Mesothelial cell of epicardium (in vitro differentiated cells): ENCODE results near the gene OPALIN. TPM values are rescaled to one million over a fixed set of nuclear protein-coding genes. Genes with fewer than 3 reads are reported as not detected.

Source experiments
- DNase-seq, 2 experiments: peaks; one replicate each; pipeline ENCODE4 v3.0.0; 2021; ENCODE audit warnings: low spot score in 2 of 2; ENCODE audit not compliant: unreplicated experiment in 2 of 2
- H3K27ac Mint-ChIP-seq: 2 replicates; pipeline ENCODE4 v1.8.0; 2021; ENCODE audit warnings: mixed read lengths
- H3K27me3 Mint-ChIP-seq: 2 replicates; pipeline ENCODE4 v1.8.0; 2021; ENCODE audit warnings: low read depth, mixed read lengths
- H3K36me3 Mint-ChIP-seq: 2 replicates; pipeline ENCODE4 v1.8.0; 2021; ENCODE audit warnings: mixed read lengths
- H3K4me1 Mint-ChIP-seq: 2 replicates; pipeline ENCODE4 v1.8.0; 2021; ENCODE audit warnings: mixed read lengths
- H3K4me3 Mint-ChIP-seq: 2 replicates; pipeline ENCODE4 v1.8.0; 2021; ENCODE audit warnings: mild to moderate bottlenecking, moderate library complexity, mixed read lengths
- H3K9me3 Mint-ChIP-seq: 2 replicates; pipeline ENCODE4 v1.8.0; 2021; ENCODE audit warnings: mixed read lengths
- CTCF ChIP-seq: fragments of 200-600 bp; sonication (generic); IDR thresholded peaks from one replicate; pipeline ENCODE4 v1.5.0; 2021; ENCODE audit warnings: antibody characterized with exemption; ENCODE audit not compliant: unreplicated experiment
- total RNA-seq: library from RNA; stranded (reverse); gene quantifications from 3 replicates; pipeline ENCODE4 v1.2.1, GENCODE V29; 2021

Gene OPALIN
- total RNA-seq, 1 donor from 2014 or later = not detected

- Mint-ChIP-seq H3K27me3 (peaks cover 50% of the 10 kb centered on the region), H3K27ac (no peak overlapping the region), H3K4me3 (no peak overlapping the region), H3K4me1 (no peaks in the 10 kb centered on the region), H3K9me3 (no peaks in the 10 kb centered on the region), H3K36me3 (no peaks in the 10 kb centered on the region)
- DNase-seq = no peak
- TF ChIP-seq CTCF = no peak
Measured at GRCh38 chr10:96357038-96357620, 1.7 kb downstream of the OPALIN start.

- Mint-ChIP-seq H3K36me3 (no peaks in the 10 kb centered on the region), H3K9me3 (no peaks in the 10 kb centered on the region), H3K4me1 (no peaks in the 10 kb centered on the region), H3K27me3 (peaks cover 42% of the 10 kb centered on the region), H3K27ac (no peak overlapping the region), H3K4me3 (no peak overlapping the region)
- no peak for DNase-seq
- no peak for TF ChIP-seq CTCF
Measured at GRCh38 chr10:96352582-96352981, 6.2 kb downstream of the OPALIN start.

- no peaks in the 10 kb centered on the region for H3K36me3 Mint-ChIP-seq
- DNase-seq = no peak
- TF ChIP-seq CTCF = no peak
- peaks cover 38% of the 10 kb centered on the region for H3K27me3 Mint-ChIP-seq
- no peaks in the 10 kb centered on the region for H3K9me3 Mint-ChIP-seq
- no peak overlapping the region for H3K27ac Mint-ChIP-seq
- no peak overlapping the region for H3K4me3 Mint-ChIP-seq
- H3K4me1 Mint-ChIP-seq = no peaks in the 10 kb centered on the region
Measured at GRCh38 chr10:96352027-96352426, 6.8 kb downstream of the OPALIN start.

GRCh38 chr10:96346295-96346694 lies 12.5 kb downstream of the OPALIN start:
- no peak overlapping the region for H3K27ac Mint-ChIP-seq
- DNase-seq = no peak
- H3K36me3 Mint-ChIP-seq = no peaks in the 10 kb centered on the region
- peaks cover 12% of the 10 kb centered on the region for H3K9me3 Mint-ChIP-seq
- H3K27me3 Mint-ChIP-seq = peaks cover 11% of the 10 kb centered on the region
- no peaks in the 10 kb centered on the region for H3K4me1 Mint-ChIP-seq
- H3K4me3 Mint-ChIP-seq = no peak overlapping the region
- no peak for TF ChIP-seq CTCF

GRCh38 chr10:96345222-96345621 lies 13.6 kb downstream of the OPALIN start:
- H3K27me3 Mint-ChIP-seq = peaks cover 6% of the 10 kb centered on the region
- no peak overlapping the region for H3K27ac Mint-ChIP-seq
- no peaks in the 10 kb centered on the region for H3K36me3 Mint-ChIP-seq
- peaks cover 12% of the 10 kb centered on the region for H3K9me3 Mint-ChIP-seq
- no peak for TF ChIP-seq CTCF
- H3K4me1 Mint-ChIP-seq = peaks cover 2% of the 10 kb centered on the region
- no peak overlapping the region for H3K4me3 Mint-ChIP-seq
- no peak for DNase-seq

GRCh38 chr10:96344178-96344577 lies 14.6 kb downstream of the OPALIN start:
- H3K9me3 Mint-ChIP-seq = peaks cover 12% of the 10 kb centered on the region
- peaks cover 4% of the 10 kb centered on the region for H3K27me3 Mint-ChIP-seq
- peaks cover 7% of the 10 kb centered on the region for H3K4me1 Mint-ChIP-seq
- H3K36me3 Mint-ChIP-seq = no peaks in the 10 kb centered on the region
- DNase-seq = no peak
- no peak overlapping the region for H3K4me3 Mint-ChIP-seq
- TF ChIP-seq CTCF = no peak
- H3K27ac Mint-ChIP-seq = no peak overlapping the region
